Common myeloid progenitor, CD34-positive (primary cell): ENCODE results near the gene B4GALNT1.

ENCODE experiments used
- CTCF ChIA-PET: fragments of 350-600 bp; sonication (Branson Sonifier 250); formaldehyde crosslinking; loops from one replicate; lab custom pipeline; 2021; ENCODE audit warnings: antibody characterized with exemption; lab: Charles Lee
- POLR2A ChIA-PET: fragments of 350-600 bp; sonication (Branson Sonifier 250); formaldehyde crosslinking; loops from one replicate; lab custom pipeline; 2021; ENCODE audit warnings: antibody characterized with exemption; lab: Charles Lee
- DNase-seq, 3 donors: peaks; one replicate each; pipeline versions ENCODE4 v3.0.0 to v3.0.0-alpha.2; 2013
- H3K27ac ChIP-seq, 2 experiments: 1 replicate in 1 of 2; 2 replicates in 1 of 2; pipeline ENCODE4 v1.7.0; 2013; ENCODE audit warnings: inconsistent platforms in 2 of 2, low read length in 2 of 2, mild to moderate bottlenecking in 2 of 2, low read depth in 1 of 2, moderate library complexity in 1 of 2; ENCODE audit not compliant: severe bottlenecking in 2 of 2, insufficient read depth in 1 of 2, poor library complexity in 1 of 2
- H3K27me3 ChIP-seq, 5 experiments: replicated peaks in 2 of 5; 1 replicate in 3 of 5; 2 replicates in 2 of 5; pipeline versions ENCODE4 v1.6.1 to v1.7.0; 2013; ENCODE audit warnings: low read length in 4 of 5, mild to moderate bottlenecking in 2 of 5, moderate library complexity in 2 of 5, inconsistent platforms in 1 of 5; ENCODE audit not compliant: insufficient read depth in 5 of 5, control insufficient read depth in 4 of 5
- H3K36me3 ChIP-seq, 4 experiments: 1 replicate in 2 of 4; 2 replicates in 2 of 4; pipeline versions ENCODE4 v1.6.1 to v1.7.0; 2013; ENCODE audit warnings: low read length in 3 of 4, control low read depth in 1 of 4, mild to moderate bottlenecking in 1 of 4; ENCODE audit not compliant: control insufficient read depth in 4 of 4, insufficient read depth in 4 of 4
- H3K4me1 ChIP-seq, 4 experiments: 1 replicate in 3 of 4; 2 replicates in 1 of 4; pipeline versions ENCODE4 v1.6.1 to v1.7.1; 2013; ENCODE audit warnings: low read length in 3 of 4, mild to moderate bottlenecking in 3 of 4, control low read depth in 1 of 4, inconsistent platforms in 1 of 4, moderate library complexity in 1 of 4; ENCODE audit not compliant: control insufficient read depth in 4 of 4, insufficient read depth in 4 of 4; ENCODE audit errors: control extremely low read depth in 1 of 4
- H3K4me3 ChIP-seq, 7 experiments: 1 replicate in 4 of 7; 2 replicates in 3 of 7; pipeline versions ENCODE4 v1.5.1 to v1.7.0; 2013; ENCODE audit warnings: mild to moderate bottlenecking in 7 of 7, low read length in 6 of 7, moderate library complexity in 6 of 7, inconsistent platforms in 2 of 7, low read depth in 2 of 7, control low read depth in 1 of 7; ENCODE audit not compliant: insufficient read depth in 4 of 7, control insufficient read depth in 1 of 7; ENCODE audit errors: extremely low read depth in 1 of 7
- H3K9me3 ChIP-seq, 5 experiments: 1 replicate in 4 of 5; 2 replicates in 1 of 5; pipeline versions ENCODE4 v1.6.1 to v1.7.1; 2013; ENCODE audit warnings: low read length in 4 of 5, mild to moderate bottlenecking in 2 of 5, inconsistent platforms in 1 of 5, low read depth in 1 of 5, moderate library complexity in 1 of 5; ENCODE audit not compliant: control insufficient read depth in 4 of 5, insufficient read depth in 2 of 5; ENCODE audit errors: control extremely low read depth in 1 of 5
- WGBS: methylation state at CpG from one replicate; pipeline ENCODE4 v1.1.5; 2013; ENCODE audit not compliant: insufficient coverage; 5-methylcytosine and 5-hydroxymethylcytosine counted together

The B4GALNT1 gene

GRCh38 chr12:57625261-57626032, 7.6 kb downstream of the B4GALNT1 start:
- no peak for DNase-seq
- Histone ChIP-seq H3K4me1 (peaks cover 0 to 24% (median 21%) of the 10 kb centered on the region in 4 experiments), H3K4me3 (no peak overlapping the region), H3K27me3 (peaks cover 5 to 100% (median 55%) of the 10 kb centered on the region in 5 experiments), H3K27ac (no peak overlapping the region), H3K36me3 (no peaks in the 10 kb centered on the region), H3K9me3 (peaks cover 0 to 4% (median 0%) of the 10 kb centered on the region in 5 experiments)
- ChIA-PET CTCF (interaction anchor here (1.0 to 8.6 kb wide), 10 partner anchors 10 to 152 kb away, joined by 3 to 121 read pairs (median 4); no protein-coding TSS in a partner anchor), POLR2A (no interaction called here)
- 89% methylated on average over 7 of the region's 12 CpGs for WGBS

DNA sequence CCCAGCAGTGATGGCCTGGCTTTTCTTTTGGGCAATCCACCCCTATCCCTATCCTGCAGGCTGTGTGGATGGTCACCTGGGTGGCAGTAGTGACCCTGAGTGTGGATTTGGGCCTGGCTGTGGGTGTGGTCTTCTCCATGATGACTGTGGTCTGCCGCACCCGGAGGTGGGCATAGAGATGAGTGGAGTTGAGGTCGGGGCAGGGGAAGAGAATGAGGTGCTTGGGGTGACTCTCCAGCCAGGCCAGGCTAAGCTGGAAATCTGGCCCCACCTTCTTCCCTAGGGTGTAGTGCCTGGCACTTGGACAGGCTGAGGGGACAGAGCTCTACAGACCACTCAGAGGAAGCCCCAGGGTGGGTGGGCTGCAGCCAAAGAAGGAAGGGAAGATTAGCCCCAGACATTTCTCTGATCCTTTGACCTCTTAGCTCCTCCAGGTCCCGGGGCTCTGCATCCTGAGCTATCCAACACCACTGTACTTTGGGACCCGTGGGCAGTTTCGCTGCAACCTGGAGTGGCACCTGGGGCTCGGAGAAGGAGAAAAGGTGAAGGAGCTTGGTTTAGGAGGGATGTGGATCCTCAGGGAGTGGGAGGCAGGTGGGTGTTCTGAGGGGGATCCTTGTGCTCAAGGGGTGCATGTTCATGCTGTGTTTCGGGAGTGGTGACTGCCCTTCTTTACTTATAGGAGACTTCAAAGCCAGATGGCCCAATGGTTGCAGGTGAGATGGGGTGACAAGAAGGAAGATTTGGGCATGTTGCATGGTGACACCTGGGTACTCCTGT, 8.4 kb downstream of the B4GALNT1 start:
- peaks cover 5 to 100% (median 55%) of the 10 kb centered on the region in 5 experiments for H3K27me3 ChIP-seq
- peaks cover 0 to 4% (median 0%) of the 10 kb centered on the region in 5 experiments for H3K9me3 ChIP-seq
- peaks cover 0 to 30% (median 23%) of the 10 kb centered on the region in 4 experiments for H3K4me1 ChIP-seq
- no peak for DNase-seq
- H3K36me3 ChIP-seq: no peaks in the 10 kb centered on the region
- POLR2A ChIA-PET: no interaction called here
- CTCF ChIA-PET: interaction anchor here (1.0 to 8.6 kb wide), 9 partner anchors 10 to 108 kb away, joined by 3 to 121 read pairs (median 4); no protein-coding TSS in a partner anchor
- H3K27ac ChIP-seq: no peak overlapping the region
- WGBS: 92% methylated on average over 2 of the region's 8 CpGs
- H3K4me3 ChIP-seq: no peak overlapping the region

DNA sequence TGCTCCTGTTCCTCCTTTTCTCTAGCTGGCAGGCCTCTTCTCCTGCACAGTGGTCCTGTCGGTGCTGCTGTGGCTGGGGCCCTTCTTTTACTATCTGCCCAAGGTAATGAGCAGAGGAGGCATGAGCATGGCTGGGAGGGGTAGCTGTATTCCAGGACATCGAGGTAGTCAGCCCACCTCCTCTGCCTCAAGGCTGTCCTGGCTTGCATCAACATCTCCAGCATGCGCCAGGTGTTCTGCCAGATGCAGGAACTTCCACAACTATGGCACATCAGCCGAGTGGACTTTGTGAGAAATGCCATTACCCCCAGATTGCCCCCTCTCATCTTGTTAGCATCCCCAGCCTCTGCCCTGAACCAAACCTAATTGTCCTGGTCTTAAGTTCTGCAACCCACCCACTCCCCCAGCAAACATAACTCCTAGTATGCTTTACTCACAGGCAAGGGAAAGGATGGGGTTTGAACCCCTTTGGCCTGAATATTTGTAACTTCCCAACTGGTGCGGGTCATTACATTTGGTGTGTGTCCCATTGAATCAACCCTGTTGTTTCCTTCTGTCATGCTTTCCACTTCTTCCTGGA, 9.1 kb downstream of the B4GALNT1 start:
- ChIA-PET POLR2A (no interaction called here), CTCF (interaction anchor here (0.8 to 8.6 kb wide), 5 partner anchors 9 to 55 kb away, joined by 3 to 121 read pairs (median 3); no protein-coding TSS in a partner anchor)

DNA sequence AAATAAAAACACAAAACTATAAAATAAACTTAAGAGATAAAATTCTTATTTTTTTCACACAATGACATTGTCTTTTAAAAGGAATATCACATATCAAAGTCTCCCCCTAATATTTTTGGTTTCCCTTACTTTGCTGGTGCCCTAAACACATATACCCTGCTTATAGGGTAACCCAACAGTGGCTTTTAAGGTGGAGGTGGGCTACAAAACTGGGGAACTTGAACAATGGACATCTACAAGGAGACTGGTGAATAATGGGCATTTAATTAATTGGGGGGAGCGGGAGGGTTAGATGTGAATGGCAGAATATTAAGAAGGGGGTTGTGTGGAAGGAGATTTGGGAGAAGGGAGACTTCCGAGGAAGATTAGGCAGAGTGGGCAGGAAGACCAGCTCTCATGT, 9.6 kb downstream of the B4GALNT1 start:
- 57% methylated on average over 2 of the region's 2 CpGs for WGBS
- peaks cover 0 to 35% (median 26%) of the 10 kb centered on the region in 4 experiments for H3K4me1 ChIP-seq
- H3K36me3 ChIP-seq: no peaks in the 10 kb centered on the region
- no peaks in the 10 kb centered on the region for H3K9me3 ChIP-seq
- no peak overlapping the region for H3K4me3 ChIP-seq
- H3K27ac ChIP-seq: no peak overlapping the region
- CTCF ChIA-PET: interaction anchor here (0.8 to 8.6 kb wide), 6 partner anchors 9 to 56 kb away, joined by 3 to 121 read pairs (median 3); no protein-coding TSS in a partner anchor
- POLR2A ChIA-PET: no interaction called here
- H3K27me3 ChIP-seq: peaks cover 5 to 100% (median 53%) of the 10 kb centered on the region in 5 experiments
- no peak for DNase-seq

More for the DNA sequence above, 9.1 kb downstream of the B4GALNT1 start:
- peaks cover 5 to 100% (median 55%) of the 10 kb centered on the region in 5 experiments for H3K27me3 ChIP-seq
- WGBS: 66% methylated on average over 3 of the region's 5 CpGs
- DNase-seq: no peak
- H3K36me3 ChIP-seq: no peaks in the 10 kb centered on the region
- peaks cover 0 to 4% (median 0%) of the 10 kb centered on the region in 5 experiments for H3K9me3 ChIP-seq
- H3K4me1 ChIP-seq: peaks cover 0 to 35% (median 26%) of the 10 kb centered on the region in 4 experiments
- no peak overlapping the region for H3K4me3 ChIP-seq
- no peak overlapping the region for H3K27ac ChIP-seq

DNA sequence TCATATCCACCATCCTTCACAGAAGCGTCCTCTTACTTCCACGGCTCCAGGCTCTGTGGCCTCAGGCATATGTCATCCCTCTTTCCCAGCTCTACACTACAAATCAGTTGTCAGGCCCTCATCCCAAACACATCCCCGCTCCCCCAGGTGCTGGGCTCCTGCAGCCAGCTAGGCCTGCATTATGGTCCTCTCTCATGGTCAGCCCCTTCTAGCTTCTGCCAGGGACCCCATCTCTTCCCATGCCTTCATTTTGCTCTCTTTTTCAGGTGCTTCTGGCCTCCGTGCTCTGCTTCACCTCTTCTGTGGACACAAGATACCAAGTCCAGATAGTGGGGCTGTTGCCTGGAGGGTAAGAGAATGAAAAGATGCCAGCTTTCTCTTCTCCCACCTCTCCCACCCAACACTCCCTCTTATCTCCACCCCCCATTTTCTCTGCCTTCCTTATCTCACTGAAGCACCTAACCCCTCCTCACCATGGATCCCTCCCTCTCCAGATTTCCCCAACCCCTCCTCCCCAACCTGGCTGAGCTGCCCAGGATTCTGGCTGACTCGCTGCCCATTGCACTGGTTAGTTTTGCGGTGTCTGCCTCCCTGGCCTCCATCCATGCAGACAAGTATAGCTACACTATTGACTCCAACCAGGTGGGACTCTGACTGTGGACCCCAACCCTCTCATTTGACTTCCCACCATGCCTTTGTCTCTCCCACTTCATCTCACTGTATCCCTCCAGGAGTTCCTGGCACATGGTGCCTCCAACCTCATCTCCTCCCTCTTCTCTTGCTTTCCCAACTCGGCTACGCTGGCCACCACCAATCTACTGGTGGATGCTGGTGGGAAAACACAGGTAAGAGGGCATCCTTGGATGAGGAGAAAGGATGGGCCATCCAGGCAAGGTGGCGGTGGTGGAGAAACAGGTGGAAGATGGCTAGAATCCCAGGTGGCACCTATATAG, 10.4 kb downstream of the B4GALNT1 start:
- Histone ChIP-seq H3K4me3 (peak overlapping the region in 1 of 7 experiments; percentile 67), H3K27ac (no peak overlapping the region), H3K36me3 (no peaks in the 10 kb centered on the region), H3K9me3 (no peaks in the 10 kb centered on the region), H3K27me3 (peaks cover 5 to 100% (median 50%) of the 10 kb centered on the region in 5 experiments), H3K4me1 (peaks cover 0 to 29% (median 20%) of the 10 kb centered on the region in 4 experiments)
- DNase-seq: no peak
- WGBS: 85% methylated on average over 6 of the region's 9 CpGs
- CTCF ChIA-PET: interaction anchor here (0.7 to 8.6 kb wide), 19 partner anchors 8 to 164 kb away, joined by 3 to 121 read pairs (median 5); partner anchors contain the start of genes ARHGEF25, B4GALNT1, DTX3 and GLI1
- POLR2A ChIA-PET: no interaction called here
